GM21576 (cell line): ENCODE results near the gene CALCOCO2.

Experiments used
- ATAC-seq: cut with Tn5 transposase; IDR thresholded peaks from one replicate; pipeline ENCODE4 v1.9.1; 2021; ENCODE audit warnings: mild to moderate bottlenecking, moderate library complexity; ENCODE audit not compliant: unreplicated experiment

CALCOCO2 gene

GRCh38 chr17:48912476-48912875, 81.6 kb downstream of the CALCOCO2 start:
- ATAC-seq = no peak
